Measurements from ENCODE around the gene RPGR.

Gene RPGR

GRCh38 chrX:38365954-38366353 lies 38.6 kb upstream of the RPGR start:
- TF ChIP-seq CTCF (IDR thresholded peaks at IDR 0.05; ENCODE audit: low read length, missing control alignments), result no peak
- no peak overlapping the region for H3K4me3 ChIP-seq (replicated peaks; ENCODE audit: low read depth, low read length)
- no peak for DNase-seq (ENCODE audit: low read depth)

- no peak for DNase-seq (ENCODE audit: low read depth)
- TF ChIP-seq CTCF (IDR thresholded peaks at IDR 0.05; ENCODE audit: low read length, missing control alignments), result no peak
- no peak overlapping the region for H3K4me3 ChIP-seq (replicated peaks; ENCODE audit: low read depth, low read length)
These were observed 35.7 kb upstream of the RPGR start for GRCh38 chrX:38363046-38363445.

- H3K4me3 ChIP-seq (replicated peaks; ENCODE audit: low read depth, low read length), result no peak overlapping the region
- no peak for TF ChIP-seq CTCF (IDR thresholded peaks at IDR 0.05; ENCODE audit: low read length, missing control alignments)
- peak; percentile 27 for DNase-seq (ENCODE audit: low read depth)
These were observed 30.7 kb upstream of the RPGR start for GRCh38 chrX:38357747-38358673.

GRCh38 chrX:38356401-38356800 lies 29.1 kb upstream of the RPGR start:
- TF ChIP-seq CTCF (IDR thresholded peaks at IDR 0.05; ENCODE audit: low read length, missing control alignments), result no peak
- no peak overlapping the region for H3K4me3 ChIP-seq (replicated peaks; ENCODE audit: low read depth, low read length)
- DNase-seq (ENCODE audit: low read depth), result no peak

- no peak for DNase-seq (ENCODE audit: low read depth)
- TF ChIP-seq CTCF (IDR thresholded peaks at IDR 0.05; ENCODE audit: low read length, missing control alignments), result no peak
- no peak within 1 kb of the TSS for H3K4me3 ChIP-seq (replicated peaks; ENCODE audit: low read depth, low read length)
These were observed 25.1 kb upstream of the RPGR start, which contains the start of gene OTC for GRCh38 chrX:38352362-38352761. TSS of gene OTC (plus strand) at chrX:38352604. CDS start at chrX:38352697, 93 bp downstream.

- no peak for TF ChIP-seq CTCF (IDR thresholded peaks at IDR 0.05; ENCODE audit: low read length, missing control alignments)
- H3K4me3 ChIP-seq (replicated peaks; ENCODE audit: low read depth, low read length), result no peak overlapping the region
- no peak for DNase-seq (ENCODE audit: low read depth)
These were observed 24.0 kb upstream of the RPGR start for GRCh38 chrX:38351346-38351745.

All from fibroblast of pulmonary artery (primary cell).